Osteoblast (primary cell): ENCODE results near the gene LMOD1. TPM values are rescaled to one million over a fixed set of nuclear protein-coding genes. Genes with fewer than 3 reads are reported as not detected.

ENCODE experiments used
- DNase-seq: peaks from one replicate; pipeline ENCODE4 v3.0.0; 2011; ENCODE audit warnings: low spot score, mixed read lengths; ENCODE audit not compliant: insufficient read length; ENCODE audit errors: missing footprints
- H2AFZ ChIP-seq: 2 replicates; pipeline ENCODE4 v1.6.0; 2011; ENCODE audit warnings: mild to moderate bottlenecking, low read length
- H3K27ac ChIP-seq: 2 replicates; pipeline ENCODE4 v1.5.1; 2011; ENCODE audit warnings: mild to moderate bottlenecking, low read depth, low read length, moderate library complexity
- H3K27me3 ChIP-seq: 2 replicates; pipeline ENCODE4 v1.6.0; 2012; ENCODE audit warnings: mild to moderate bottlenecking, control low read depth, inconsistent platforms, low read length, moderate library complexity; ENCODE audit not compliant: insufficient read depth
- H3K36me3 ChIP-seq: 2 replicates; pipeline ENCODE4 v1.5.1; 2011; ENCODE audit warnings: mild to moderate bottlenecking, low read length, control low read depth, moderate library complexity; ENCODE audit not compliant: insufficient read depth
- H3K4me1 ChIP-seq: 2 replicates; pipeline ENCODE4 v1.5.1; 2011; ENCODE audit warnings: mild to moderate bottlenecking, low read length, control low read depth, moderate library complexity; ENCODE audit not compliant: insufficient read depth
- H3K4me2 ChIP-seq: 2 replicates; pipeline ENCODE4 v1.6.0; 2011; ENCODE audit warnings: mild to moderate bottlenecking, low read length; ENCODE audit not compliant: insufficient read depth
- H3K4me3 ChIP-seq: fragments of 200-600 bp; sonication (generic); 3 replicates; pipeline ENCODE4 v1.5.1; 2012; ENCODE audit warnings: mild to moderate bottlenecking, low read length, inconsistent platforms; ENCODE audit not compliant: insufficient read depth
- H3K79me2 ChIP-seq: 2 replicates; pipeline ENCODE4 v1.6.0; 2012; ENCODE audit warnings: mild to moderate bottlenecking, low read length, control low read depth, inconsistent platforms; ENCODE audit not compliant: insufficient read depth
- H3K9me3 ChIP-seq: 2 replicates; pipeline ENCODE4 v1.5.1; 2011; ENCODE audit warnings: low read depth, low read length, control low read depth
- H4K20me1 ChIP-seq: 2 replicates; pipeline ENCODE4 v1.6.0; 2012; ENCODE audit warnings: mild to moderate bottlenecking, low read length, control low read depth; ENCODE audit not compliant: insufficient read depth
- total RNA-seq: library from RNA; depleted of rRNA; stranded (reverse); fragments of >200 nt; gene quantifications from 2 replicates; pipeline ENCODE4 v1.2.3, GENCODE V29; 2012
- TF ChIP-seq, protein P1 (sequence below): IDR thresholded peaks from 2 replicates; pipeline ENCODE4 v1.5.1; 2011; ENCODE audit warnings: mild to moderate bottlenecking, low read depth, low read length, moderate library complexity; ENCODE audit errors: extremely low read depth

The LMOD1 gene
- total RNA-seq, 1 donor, result 21.7 TPM

DNA sequence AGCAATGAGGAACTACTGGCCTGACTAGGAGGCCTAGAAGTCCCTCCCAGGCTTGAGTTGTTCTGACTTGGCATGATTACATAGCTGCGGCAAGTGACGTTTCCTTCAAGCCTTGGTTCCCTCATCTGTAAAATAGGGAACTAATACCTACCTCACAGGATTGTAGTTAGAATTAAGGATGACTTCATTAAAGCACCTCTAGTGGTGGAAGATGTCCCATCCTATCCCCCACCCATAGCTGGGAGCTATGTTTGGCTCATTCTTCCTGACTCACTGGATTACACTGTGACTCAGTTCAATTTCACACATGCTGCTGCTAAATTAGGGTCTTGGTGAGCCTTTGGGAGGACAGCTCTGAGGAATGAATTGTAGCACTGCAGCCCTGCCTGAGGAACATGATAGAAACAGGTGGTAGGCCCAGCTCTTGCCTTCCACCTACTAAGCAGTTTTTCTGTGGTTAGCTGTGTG, 63.6 kb downstream of the LMOD1 start:
- Histone ChIP-seq H3K9me3 (no peaks in the 10 kb centered on the region), H3K4me1 (peaks cover 31% of the 10 kb centered on the region), H3K4me2 (peak overlapping the region; percentile 65), H3K79me2 (no peaks in the 10 kb centered on the region), H3K4me3 (no peak overlapping the region), H3K27ac (peak overlapping the region; percentile 55), H3K27me3 (no peaks in the 10 kb centered on the region), H3K36me3 (no peaks in the 10 kb centered on the region), H4K20me1 (peaks cover 9% of the 10 kb centered on the region), H2AFZ (no peak overlapping the region)
- TF ChIP-seq, protein P1, sequence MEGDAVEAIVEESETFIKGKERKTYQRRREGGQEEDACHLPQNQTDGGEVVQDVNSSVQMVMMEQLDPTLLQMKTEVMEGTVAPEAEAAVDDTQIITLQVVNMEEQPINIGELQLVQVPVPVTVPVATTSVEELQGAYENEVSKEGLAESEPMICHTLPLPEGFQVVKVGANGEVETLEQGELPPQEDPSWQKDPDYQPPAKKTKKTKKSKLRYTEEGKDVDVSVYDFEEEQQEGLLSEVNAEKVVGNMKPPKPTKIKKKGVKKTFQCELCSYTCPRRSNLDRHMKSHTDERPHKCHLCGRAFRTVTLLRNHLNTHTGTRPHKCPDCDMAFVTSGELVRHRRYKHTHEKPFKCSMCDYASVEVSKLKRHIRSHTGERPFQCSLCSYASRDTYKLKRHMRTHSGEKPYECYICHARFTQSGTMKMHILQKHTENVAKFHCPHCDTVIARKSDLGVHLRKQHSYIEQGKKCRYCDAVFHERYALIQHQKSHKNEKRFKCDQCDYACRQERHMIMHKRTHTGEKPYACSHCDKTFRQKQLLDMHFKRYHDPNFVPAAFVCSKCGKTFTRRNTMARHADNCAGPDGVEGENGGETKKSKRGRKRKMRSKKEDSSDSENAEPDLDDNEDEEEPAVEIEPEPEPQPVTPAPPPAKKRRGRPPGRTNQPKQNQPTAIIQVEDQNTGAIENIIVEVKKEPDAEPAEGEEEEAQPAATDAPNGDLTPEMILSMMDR, result peak; percentile 41
- DNase-seq, result peak; percentile 94

DNA sequence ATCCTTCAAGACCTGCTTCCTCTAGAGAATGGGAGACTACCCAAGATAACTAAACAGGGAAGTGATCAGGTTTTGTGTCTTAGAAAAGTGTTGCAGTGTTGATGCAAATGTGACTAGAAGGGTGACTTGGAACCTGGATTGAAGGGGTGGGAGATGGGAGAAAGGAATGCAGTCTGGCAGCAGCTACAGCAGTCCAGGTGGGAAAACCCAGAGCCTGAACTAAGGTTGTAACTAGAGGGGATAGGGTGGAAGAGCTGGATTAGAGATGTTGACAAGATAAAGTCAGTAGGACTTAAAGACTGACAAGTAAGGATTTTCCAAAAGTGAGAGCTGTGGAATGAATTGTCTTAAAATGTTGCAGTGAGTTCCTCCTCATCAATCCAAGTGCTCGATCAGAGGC, 64.7 kb downstream of the LMOD1 start:
- H3K79me2 ChIP-seq, result no peaks in the 10 kb centered on the region
- TF ChIP-seq, protein P1, result no peak
- H2AFZ ChIP-seq, result no peak overlapping the region
- peaks cover 9% of the 10 kb centered on the region for H4K20me1 ChIP-seq
- no peaks in the 10 kb centered on the region for H3K9me3 ChIP-seq
- H3K4me2 ChIP-seq, result no peak overlapping the region
- H3K4me3 ChIP-seq, result no peak overlapping the region
- peaks cover 31% of the 10 kb centered on the region for H3K4me1 ChIP-seq
- no peaks in the 10 kb centered on the region for H3K27me3 ChIP-seq
- H3K27ac ChIP-seq, result no peak overlapping the region
- H3K36me3 ChIP-seq, result peaks cover 9% of the 10 kb centered on the region
- no peak for DNase-seq

DNA sequence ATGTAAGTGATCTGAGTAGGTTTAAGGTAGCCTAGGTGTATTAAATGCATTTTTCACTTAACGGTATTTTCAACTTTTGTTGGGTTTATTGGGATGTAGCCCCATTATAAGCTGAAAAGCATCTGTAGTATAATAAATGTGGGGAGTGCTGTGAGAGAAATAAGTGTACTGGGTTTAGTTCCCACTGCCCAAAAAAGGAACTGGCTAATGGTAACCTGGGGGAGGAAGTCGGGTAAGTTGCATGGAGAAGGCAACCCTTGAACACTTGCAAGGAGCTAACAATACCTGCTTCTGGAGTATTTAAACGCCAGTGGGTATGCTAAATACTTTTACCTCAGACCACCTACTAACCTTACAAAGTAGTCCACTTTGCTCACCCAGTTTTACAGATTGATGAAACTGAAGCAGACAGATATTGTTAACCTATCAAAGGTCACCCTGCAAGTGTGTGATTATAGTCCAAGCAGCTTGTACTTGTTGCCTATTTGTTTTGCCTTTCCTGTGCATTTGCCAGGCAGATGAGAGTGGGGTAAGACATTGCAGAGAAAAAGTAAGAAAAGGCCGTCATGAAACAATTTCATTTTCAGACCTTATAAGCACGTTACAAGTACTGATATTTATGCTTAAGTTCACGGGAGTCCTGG, 65.3 kb downstream of the LMOD1 start:
- Histone ChIP-seq H3K4me2 (no peak overlapping the region), H3K4me3 (no peak overlapping the region), H3K79me2 (no peaks in the 10 kb centered on the region), H4K20me1 (peaks cover 9% of the 10 kb centered on the region), H3K36me3 (peaks cover 14% of the 10 kb centered on the region), H2AFZ (no peak overlapping the region), H3K27me3 (no peaks in the 10 kb centered on the region), H3K27ac (no peak overlapping the region), H3K4me1 (peaks cover 31% of the 10 kb centered on the region), H3K9me3 (no peaks in the 10 kb centered on the region)
- TF ChIP-seq, protein P1, result no peak
- no peak for DNase-seq

DNA sequence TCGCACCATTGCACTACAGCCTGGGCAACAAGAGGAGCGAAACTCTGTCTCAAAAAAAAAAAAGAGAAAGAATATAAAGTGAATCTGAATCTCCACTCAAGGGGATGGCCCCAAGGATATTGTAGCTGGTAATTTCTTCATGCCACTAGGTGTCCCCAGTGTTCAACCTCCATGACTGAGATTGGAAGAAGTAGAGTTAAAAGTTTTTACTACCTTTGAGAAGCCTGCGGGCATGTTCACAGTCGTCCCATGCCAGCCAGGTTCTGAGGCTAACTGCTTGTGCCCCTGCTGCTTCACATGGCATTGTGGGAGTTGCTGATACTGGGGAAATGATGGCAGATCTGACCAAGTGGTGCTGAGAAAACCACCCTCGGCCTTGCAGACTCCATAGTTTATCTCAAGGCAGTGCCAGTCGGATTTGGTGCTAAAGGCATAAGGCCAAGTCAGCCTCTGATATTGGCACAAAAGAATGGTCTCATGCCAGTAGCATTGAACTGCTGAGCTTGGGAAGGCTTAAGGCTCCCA, 68.4 kb downstream of the LMOD1 start:
- Histone ChIP-seq H3K4me1 (peaks cover 7% of the 10 kb centered on the region), H3K9me3 (no peaks in the 10 kb centered on the region), H3K4me3 (no peak overlapping the region), H3K4me2 (no peak overlapping the region), H3K27me3 (no peaks in the 10 kb centered on the region), H3K79me2 (no peaks in the 10 kb centered on the region), H4K20me1 (peaks cover 2% of the 10 kb centered on the region), H2AFZ (no peak overlapping the region), H3K36me3 (peaks cover 30% of the 10 kb centered on the region), H3K27ac (no peak overlapping the region)
- DNase-seq, result no peak
- TF ChIP-seq, protein P1, result peak; percentile 70
